ENCODE results near the gene TNXB. TPM values are rescaled to one million over a fixed set of nuclear protein-coding genes. Genes with fewer than 3 reads are reported as not detected.

The TNXB gene
- total and polyA plus RNA-seq, 9 of the 15 experiments (the other 6 are each of a cell fraction or from before 2014, with no cell fraction given) = 0.14 to 28.1 (median 12.4) TPM

DNA sequence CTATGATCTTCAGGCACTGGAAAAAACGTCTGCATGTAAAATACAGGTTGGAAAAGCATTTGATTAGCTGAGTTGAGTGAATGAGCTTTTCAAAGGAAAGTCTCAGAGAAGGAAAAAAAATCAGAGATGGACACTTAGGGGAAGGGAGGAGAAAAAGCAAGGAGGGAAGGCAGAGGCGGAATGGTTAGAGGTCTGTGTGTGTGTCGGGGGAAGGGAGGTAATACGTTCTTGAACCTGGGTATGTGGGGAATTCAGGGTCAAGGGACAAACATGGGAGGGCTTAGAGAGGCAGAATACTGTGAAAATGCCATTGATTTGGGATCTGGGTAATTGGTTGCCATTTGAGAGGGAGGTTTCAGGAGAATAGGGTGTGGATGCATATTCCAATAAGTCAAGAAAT lies 37.5 kb upstream of the TNXB start (continued):
- TF ChIP-seq, protein P1, sequence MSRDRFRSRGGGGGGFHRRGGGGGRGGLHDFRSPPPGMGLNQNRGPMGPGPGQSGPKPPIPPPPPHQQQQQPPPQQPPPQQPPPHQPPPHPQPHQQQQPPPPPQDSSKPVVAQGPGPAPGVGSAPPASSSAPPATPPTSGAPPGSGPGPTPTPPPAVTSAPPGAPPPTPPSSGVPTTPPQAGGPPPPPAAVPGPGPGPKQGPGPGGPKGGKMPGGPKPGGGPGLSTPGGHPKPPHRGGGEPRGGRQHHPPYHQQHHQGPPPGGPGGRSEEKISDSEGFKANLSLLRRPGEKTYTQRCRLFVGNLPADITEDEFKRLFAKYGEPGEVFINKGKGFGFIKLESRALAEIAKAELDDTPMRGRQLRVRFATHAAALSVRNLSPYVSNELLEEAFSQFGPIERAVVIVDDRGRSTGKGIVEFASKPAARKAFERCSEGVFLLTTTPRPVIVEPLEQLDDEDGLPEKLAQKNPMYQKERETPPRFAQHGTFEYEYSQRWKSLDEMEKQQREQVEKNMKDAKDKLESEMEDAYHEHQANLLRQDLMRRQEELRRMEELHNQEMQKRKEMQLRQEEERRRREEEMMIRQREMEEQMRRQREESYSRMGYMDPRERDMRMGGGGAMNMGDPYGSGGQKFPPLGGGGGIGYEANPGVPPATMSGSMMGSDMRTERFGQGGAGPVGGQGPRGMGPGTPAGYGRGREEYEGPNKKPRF (IDR thresholded peaks at IDR 0.05; ENCODE audit: low read depth, low read length) = no peak
- TF ChIP-seq ASH1L (IDR thresholded peaks at IDR 0.05; ENCODE audit: borderline replicate concordance, low read depth, partially characterized antibody) = no peak
- TF ChIP-seq, protein P2, sequence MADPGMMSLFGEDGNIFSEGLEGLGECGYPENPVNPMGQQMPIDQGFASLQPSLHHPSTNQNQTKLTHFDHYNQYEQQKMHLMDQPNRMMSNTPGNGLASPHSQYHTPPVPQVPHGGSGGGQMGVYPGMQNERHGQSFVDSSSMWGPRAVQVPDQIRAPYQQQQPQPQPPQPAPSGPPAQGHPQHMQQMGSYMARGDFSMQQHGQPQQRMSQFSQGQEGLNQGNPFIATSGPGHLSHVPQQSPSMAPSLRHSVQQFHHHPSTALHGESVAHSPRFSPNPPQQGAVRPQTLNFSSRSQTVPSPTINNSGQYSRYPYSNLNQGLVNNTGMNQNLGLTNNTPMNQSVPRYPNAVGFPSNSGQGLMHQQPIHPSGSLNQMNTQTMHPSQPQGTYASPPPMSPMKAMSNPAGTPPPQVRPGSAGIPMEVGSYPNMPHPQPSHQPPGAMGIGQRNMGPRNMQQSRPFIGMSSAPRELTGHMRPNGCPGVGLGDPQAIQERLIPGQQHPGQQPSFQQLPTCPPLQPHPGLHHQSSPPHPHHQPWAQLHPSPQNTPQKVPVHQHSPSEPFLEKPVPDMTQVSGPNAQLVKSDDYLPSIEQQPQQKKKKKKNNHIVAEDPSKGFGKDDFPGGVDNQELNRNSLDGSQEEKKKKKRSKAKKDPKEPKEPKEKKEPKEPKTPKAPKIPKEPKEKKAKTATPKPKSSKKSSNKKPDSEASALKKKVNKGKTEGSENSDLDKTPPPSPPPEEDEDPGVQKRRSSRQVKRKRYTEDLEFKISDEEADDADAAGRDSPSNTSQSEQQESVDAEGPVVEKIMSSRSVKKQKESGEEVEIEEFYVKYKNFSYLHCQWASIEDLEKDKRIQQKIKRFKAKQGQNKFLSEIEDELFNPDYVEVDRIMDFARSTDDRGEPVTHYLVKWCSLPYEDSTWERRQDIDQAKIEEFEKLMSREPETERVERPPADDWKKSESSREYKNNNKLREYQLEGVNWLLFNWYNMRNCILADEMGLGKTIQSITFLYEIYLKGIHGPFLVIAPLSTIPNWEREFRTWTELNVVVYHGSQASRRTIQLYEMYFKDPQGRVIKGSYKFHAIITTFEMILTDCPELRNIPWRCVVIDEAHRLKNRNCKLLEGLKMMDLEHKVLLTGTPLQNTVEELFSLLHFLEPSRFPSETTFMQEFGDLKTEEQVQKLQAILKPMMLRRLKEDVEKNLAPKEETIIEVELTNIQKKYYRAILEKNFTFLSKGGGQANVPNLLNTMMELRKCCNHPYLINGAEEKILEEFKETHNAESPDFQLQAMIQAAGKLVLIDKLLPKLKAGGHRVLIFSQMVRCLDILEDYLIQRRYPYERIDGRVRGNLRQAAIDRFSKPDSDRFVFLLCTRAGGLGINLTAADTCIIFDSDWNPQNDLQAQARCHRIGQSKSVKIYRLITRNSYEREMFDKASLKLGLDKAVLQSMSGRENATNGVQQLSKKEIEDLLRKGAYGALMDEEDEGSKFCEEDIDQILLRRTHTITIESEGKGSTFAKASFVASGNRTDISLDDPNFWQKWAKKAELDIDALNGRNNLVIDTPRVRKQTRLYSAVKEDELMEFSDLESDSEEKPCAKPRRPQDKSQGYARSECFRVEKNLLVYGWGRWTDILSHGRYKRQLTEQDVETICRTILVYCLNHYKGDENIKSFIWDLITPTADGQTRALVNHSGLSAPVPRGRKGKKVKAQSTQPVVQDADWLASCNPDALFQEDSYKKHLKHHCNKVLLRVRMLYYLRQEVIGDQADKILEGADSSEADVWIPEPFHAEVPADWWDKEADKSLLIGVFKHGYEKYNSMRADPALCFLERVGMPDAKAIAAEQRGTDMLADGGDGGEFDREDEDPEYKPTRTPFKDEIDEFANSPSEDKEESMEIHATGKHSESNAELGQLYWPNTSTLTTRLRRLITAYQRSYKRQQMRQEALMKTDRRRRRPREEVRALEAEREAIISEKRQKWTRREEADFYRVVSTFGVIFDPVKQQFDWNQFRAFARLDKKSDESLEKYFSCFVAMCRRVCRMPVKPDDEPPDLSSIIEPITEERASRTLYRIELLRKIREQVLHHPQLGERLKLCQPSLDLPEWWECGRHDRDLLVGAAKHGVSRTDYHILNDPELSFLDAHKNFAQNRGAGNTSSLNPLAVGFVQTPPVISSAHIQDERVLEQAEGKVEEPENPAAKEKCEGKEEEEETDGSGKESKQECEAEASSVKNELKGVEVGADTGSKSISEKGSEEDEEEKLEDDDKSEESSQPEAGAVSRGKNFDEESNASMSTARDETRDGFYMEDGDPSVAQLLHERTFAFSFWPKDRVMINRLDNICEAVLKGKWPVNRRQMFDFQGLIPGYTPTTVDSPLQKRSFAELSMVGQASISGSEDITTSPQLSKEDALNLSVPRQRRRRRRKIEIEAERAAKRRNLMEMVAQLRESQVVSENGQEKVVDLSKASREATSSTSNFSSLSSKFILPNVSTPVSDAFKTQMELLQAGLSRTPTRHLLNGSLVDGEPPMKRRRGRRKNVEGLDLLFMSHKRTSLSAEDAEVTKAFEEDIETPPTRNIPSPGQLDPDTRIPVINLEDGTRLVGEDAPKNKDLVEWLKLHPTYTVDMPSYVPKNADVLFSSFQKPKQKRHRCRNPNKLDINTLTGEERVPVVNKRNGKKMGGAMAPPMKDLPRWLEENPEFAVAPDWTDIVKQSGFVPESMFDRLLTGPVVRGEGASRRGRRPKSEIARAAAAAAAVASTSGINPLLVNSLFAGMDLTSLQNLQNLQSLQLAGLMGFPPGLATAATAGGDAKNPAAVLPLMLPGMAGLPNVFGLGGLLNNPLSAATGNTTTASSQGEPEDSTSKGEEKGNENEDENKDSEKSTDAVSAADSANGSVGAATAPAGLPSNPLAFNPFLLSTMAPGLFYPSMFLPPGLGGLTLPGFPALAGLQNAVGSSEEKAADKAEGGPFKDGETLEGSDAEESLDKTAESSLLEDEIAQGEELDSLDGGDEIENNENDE (IDR thresholded peaks at IDR 0.05; ENCODE audit: low read depth, low read length) = no peak
- TF ChIP-seq ZNF121 (CRISPR knock-in tag; conservative IDR thresholded peaks at IDR 0.05) = no peak
- TF ChIP-seq FOXM1 (IDR thresholded peaks at IDR 0.05; ENCODE audit: low read depth) = no peak
- TF ChIP-seq FOXM1 (CRISPR knock-in tag; IDR thresholded peaks at IDR 0.05; ENCODE audit: low read depth) = no peak
- TF ChIP-seq, protein P3, sequence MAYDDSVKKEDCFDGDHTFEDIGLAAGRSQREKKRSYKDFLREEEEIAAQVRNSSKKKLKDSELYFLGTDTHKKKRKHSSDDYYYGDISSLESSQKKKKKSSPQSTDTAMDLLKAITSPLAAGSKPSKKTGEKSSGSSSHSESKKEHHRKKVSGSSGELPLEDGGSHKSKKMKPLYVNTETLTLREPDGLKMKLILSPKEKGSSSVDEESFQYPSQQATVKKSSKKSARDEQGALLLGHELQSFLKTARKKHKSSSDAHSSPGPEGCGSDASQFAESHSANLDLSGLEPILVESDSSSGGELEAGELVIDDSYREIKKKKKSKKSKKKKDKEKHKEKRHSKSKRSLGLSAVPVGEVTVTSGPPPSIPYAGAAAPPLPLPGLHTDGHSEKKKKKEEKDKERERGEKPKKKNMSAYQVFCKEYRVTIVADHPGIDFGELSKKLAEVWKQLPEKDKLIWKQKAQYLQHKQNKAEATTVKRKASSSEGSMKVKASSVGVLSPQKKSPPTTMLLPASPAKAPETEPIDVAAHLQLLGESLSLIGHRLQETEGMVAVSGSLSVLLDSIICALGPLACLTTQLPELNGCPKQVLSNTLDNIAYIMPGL (CRISPR knock-in tag; IDR thresholded peaks at IDR 0.05) = no peak
- TF ChIP-seq, protein P4, sequence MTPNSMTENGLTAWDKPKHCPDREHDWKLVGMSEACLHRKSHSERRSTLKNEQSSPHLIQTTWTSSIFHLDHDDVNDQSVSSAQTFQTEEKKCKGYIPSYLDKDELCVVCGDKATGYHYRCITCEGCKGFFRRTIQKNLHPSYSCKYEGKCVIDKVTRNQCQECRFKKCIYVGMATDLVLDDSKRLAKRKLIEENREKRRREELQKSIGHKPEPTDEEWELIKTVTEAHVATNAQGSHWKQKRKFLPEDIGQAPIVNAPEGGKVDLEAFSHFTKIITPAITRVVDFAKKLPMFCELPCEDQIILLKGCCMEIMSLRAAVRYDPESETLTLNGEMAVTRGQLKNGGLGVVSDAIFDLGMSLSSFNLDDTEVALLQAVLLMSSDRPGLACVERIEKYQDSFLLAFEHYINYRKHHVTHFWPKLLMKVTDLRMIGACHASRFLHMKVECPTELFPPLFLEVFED (CRISPR knock-in tag; conservative IDR thresholded peaks at IDR 0.05) = peak; percentile 24; the same call in 1 of the 2 replicates
- 0 out of 2 replicates have a peak, but pooled peaks have one; percentile 5 for TF ChIP-seq SMARCA4 (IDR thresholded peaks at IDR 0.05)
- TF ChIP-seq KDM1A (IDR thresholded peaks at IDR 0.05) = no peak
- no peak for TF ChIP-seq GABPB1 (CRISPR knock-in tag; IDR thresholded peaks at IDR 0.05)
- TF ChIP-seq NR1H2 (CRISPR knock-in tag; IDR thresholded peaks at IDR 0.05) = no peak

All from K562 (cell line).